ENCODE measurements around the gene FAM174A. TPM values are rescaled to one million over a fixed set of nuclear protein-coding genes. Genes with fewer than 3 reads are reported as not detected.

The FAM174A gene
- total and polyA plus RNA-seq, 9 of the 15 experiments (the other 6 are each of a cell fraction or from before 2014, with no cell fraction given), result 0.14 to 2.9 (median 1.2) TPM

DNA sequence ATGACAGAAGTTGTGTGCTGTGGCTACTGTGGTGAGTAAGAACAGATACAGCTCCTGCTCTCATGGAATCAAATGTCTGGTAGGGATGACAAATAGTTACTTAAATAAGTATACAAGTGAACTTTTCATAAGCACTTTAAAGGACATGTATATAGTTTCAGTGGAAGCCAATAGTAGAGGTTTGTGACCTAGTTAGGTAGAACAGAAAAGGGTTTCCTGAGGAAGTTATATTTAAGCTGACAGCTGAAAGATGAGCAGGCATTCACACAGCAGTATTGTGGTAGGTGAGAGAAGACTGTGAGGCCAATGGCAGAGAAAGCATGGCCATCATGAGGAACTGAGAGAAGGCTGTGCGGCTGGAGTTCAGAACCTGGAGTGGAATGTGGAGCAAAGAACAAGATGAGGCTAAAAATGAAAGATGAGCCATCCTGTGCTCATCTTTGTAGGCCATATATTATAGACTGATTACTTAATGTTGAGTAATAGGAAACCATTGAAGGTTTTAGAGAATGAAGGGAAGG lies 15.4 kb downstream of the FAM174A start (continued):
- TF ChIP-seq, protein P1, sequence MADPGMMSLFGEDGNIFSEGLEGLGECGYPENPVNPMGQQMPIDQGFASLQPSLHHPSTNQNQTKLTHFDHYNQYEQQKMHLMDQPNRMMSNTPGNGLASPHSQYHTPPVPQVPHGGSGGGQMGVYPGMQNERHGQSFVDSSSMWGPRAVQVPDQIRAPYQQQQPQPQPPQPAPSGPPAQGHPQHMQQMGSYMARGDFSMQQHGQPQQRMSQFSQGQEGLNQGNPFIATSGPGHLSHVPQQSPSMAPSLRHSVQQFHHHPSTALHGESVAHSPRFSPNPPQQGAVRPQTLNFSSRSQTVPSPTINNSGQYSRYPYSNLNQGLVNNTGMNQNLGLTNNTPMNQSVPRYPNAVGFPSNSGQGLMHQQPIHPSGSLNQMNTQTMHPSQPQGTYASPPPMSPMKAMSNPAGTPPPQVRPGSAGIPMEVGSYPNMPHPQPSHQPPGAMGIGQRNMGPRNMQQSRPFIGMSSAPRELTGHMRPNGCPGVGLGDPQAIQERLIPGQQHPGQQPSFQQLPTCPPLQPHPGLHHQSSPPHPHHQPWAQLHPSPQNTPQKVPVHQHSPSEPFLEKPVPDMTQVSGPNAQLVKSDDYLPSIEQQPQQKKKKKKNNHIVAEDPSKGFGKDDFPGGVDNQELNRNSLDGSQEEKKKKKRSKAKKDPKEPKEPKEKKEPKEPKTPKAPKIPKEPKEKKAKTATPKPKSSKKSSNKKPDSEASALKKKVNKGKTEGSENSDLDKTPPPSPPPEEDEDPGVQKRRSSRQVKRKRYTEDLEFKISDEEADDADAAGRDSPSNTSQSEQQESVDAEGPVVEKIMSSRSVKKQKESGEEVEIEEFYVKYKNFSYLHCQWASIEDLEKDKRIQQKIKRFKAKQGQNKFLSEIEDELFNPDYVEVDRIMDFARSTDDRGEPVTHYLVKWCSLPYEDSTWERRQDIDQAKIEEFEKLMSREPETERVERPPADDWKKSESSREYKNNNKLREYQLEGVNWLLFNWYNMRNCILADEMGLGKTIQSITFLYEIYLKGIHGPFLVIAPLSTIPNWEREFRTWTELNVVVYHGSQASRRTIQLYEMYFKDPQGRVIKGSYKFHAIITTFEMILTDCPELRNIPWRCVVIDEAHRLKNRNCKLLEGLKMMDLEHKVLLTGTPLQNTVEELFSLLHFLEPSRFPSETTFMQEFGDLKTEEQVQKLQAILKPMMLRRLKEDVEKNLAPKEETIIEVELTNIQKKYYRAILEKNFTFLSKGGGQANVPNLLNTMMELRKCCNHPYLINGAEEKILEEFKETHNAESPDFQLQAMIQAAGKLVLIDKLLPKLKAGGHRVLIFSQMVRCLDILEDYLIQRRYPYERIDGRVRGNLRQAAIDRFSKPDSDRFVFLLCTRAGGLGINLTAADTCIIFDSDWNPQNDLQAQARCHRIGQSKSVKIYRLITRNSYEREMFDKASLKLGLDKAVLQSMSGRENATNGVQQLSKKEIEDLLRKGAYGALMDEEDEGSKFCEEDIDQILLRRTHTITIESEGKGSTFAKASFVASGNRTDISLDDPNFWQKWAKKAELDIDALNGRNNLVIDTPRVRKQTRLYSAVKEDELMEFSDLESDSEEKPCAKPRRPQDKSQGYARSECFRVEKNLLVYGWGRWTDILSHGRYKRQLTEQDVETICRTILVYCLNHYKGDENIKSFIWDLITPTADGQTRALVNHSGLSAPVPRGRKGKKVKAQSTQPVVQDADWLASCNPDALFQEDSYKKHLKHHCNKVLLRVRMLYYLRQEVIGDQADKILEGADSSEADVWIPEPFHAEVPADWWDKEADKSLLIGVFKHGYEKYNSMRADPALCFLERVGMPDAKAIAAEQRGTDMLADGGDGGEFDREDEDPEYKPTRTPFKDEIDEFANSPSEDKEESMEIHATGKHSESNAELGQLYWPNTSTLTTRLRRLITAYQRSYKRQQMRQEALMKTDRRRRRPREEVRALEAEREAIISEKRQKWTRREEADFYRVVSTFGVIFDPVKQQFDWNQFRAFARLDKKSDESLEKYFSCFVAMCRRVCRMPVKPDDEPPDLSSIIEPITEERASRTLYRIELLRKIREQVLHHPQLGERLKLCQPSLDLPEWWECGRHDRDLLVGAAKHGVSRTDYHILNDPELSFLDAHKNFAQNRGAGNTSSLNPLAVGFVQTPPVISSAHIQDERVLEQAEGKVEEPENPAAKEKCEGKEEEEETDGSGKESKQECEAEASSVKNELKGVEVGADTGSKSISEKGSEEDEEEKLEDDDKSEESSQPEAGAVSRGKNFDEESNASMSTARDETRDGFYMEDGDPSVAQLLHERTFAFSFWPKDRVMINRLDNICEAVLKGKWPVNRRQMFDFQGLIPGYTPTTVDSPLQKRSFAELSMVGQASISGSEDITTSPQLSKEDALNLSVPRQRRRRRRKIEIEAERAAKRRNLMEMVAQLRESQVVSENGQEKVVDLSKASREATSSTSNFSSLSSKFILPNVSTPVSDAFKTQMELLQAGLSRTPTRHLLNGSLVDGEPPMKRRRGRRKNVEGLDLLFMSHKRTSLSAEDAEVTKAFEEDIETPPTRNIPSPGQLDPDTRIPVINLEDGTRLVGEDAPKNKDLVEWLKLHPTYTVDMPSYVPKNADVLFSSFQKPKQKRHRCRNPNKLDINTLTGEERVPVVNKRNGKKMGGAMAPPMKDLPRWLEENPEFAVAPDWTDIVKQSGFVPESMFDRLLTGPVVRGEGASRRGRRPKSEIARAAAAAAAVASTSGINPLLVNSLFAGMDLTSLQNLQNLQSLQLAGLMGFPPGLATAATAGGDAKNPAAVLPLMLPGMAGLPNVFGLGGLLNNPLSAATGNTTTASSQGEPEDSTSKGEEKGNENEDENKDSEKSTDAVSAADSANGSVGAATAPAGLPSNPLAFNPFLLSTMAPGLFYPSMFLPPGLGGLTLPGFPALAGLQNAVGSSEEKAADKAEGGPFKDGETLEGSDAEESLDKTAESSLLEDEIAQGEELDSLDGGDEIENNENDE (IDR thresholded peaks at IDR 0.05; ENCODE audit: low read depth, low read length), result no peak
